ENCODE measurements around the gene TMEM39A. TPM values are rescaled to one million over a fixed set of nuclear protein-coding genes. Genes with fewer than 3 reads are reported as not detected.

The TMEM39A gene
- total RNA-seq, 1 experiment from 2014 or later = 40.2 TPM

DNA sequence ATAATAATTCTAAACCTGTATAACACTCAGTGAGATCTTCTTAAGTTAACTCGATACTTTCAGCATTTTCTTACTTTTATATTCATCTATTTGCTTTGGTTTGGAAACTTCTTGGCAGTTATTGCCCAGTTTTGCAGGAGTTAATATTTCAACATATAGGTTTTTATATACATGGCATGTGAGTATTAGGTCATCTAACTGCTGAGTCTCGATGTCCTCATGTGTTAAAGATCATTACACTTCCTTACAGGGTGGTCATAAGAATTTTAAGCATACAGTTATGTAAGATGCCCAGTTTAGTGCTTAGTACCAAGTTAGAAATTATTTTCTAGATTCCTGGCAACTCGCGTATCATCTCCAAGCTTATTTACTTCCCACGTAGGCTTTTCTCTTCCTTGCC lies 62.9 kb downstream of the TMEM39A start:
- Histone ChIP-seq H3K9me2 (ENCODE audit: insufficient read depth) (no peaks in the 10 kb centered on the region), H3K79me2 (ENCODE audit: insufficient read depth, low read length) (no peaks in the 10 kb centered on the region), H3K4me1 (ENCODE audit: control insufficient read depth in 1 of 2, insufficient read depth in 2 of 2, low read length in 2 of 2) (no peaks in the 10 kb centered on the region), H4K20me1 (ENCODE audit: insufficient read depth) (no peaks in the 10 kb centered on the region), H3K27ac (ENCODE audit: low read depth, low read length) (no peak overlapping the region), H3K36me3 (ENCODE audit: control insufficient read depth in 1 of 2, insufficient read depth in 2 of 2, low read length in 2 of 2) (no peaks in the 10 kb centered on the region), H3K9me3 (ENCODE audit: control insufficient read depth in 1 of 2, insufficient read depth in 1 of 2, low read depth in 1 of 2, low read length in 2 of 2) (no peaks in the 10 kb centered on the region), H3K4me2 (ENCODE audit: low read length) (no peak overlapping the region), H3K9ac (ENCODE audit: low read length) (no peak overlapping the region), H3K4me3 (replicated peaks in 1 of 2; ENCODE audit: low read depth in 1 of 2, low read length in 2 of 2) (no peak overlapping the region), H2AFZ (ENCODE audit: low read depth, low read length, poor library complexity, severe bottlenecking) (no peak overlapping the region), H3K27me3 (ENCODE audit: insufficient read depth, low read length) (no peaks in the 10 kb centered on the region)
- intact Hi-C loops (cut with micrococcal nuclease) = no loop called here
- ChIA-PET RAD21 (ENCODE audit: low non-redundant PET in 1 of 2, low total read pairs in 2 of 2, uncharacterized antibody in 2 of 2, unreplicated experiment in 2 of 2) (no interaction called here), CTCF (no interaction called here), POLR2A (no interaction called here)
- TF ChIP-seq ZNF274 (IDR thresholded peaks at IDR 0.05; ENCODE audit: low read depth, low read length) = no peak
- TF ChIP-seq, protein P1, sequence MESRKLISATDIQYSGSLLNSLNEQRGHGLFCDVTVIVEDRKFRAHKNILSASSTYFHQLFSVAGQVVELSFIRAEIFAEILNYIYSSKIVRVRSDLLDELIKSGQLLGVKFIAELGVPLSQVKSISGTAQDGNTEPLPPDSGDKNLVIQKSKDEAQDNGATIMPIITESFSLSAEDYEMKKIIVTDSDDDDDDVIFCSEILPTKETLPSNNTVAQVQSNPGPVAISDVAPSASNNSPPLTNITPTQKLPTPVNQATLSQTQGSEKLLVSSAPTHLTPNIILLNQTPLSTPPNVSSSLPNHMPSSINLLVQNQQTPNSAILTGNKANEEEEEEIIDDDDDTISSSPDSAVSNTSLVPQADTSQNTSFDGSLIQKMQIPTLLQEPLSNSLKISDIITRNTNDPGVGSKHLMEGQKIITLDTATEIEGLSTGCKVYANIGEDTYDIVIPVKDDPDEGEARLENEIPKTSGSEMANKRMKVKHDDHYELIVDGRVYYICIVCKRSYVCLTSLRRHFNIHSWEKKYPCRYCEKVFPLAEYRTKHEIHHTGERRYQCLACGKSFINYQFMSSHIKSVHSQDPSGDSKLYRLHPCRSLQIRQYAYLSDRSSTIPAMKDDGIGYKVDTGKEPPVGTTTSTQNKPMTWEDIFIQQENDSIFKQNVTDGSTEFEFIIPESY (IDR thresholded peaks at IDR 0.05; ENCODE audit: extremely low read depth, insufficient replicate concordance, low read length) = no peak
- TF ChIP-seq EZH2phosphoT487 (IDR thresholded peaks at IDR 0.05; ENCODE audit: borderline replicate concordance) = no peak
- no peak for TF ChIP-seq FOSL1 (IDR thresholded peaks at IDR 0.05; ENCODE audit: low read depth)
- TF ChIP-seq SRF (IDR thresholded peaks at IDR 0.05; ENCODE audit: low read depth) = no peak
- no peak for TF ChIP-seq POLR2AphosphoS5 (IDR thresholded peaks at IDR 0.05; ENCODE audit: low read depth, low read length)
- TF ChIP-seq, protein P2, sequence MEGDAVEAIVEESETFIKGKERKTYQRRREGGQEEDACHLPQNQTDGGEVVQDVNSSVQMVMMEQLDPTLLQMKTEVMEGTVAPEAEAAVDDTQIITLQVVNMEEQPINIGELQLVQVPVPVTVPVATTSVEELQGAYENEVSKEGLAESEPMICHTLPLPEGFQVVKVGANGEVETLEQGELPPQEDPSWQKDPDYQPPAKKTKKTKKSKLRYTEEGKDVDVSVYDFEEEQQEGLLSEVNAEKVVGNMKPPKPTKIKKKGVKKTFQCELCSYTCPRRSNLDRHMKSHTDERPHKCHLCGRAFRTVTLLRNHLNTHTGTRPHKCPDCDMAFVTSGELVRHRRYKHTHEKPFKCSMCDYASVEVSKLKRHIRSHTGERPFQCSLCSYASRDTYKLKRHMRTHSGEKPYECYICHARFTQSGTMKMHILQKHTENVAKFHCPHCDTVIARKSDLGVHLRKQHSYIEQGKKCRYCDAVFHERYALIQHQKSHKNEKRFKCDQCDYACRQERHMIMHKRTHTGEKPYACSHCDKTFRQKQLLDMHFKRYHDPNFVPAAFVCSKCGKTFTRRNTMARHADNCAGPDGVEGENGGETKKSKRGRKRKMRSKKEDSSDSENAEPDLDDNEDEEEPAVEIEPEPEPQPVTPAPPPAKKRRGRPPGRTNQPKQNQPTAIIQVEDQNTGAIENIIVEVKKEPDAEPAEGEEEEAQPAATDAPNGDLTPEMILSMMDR (IDR thresholded peaks at IDR 0.05 in 2 of 3, conservative IDR thresholded peaks at IDR 0.05 in 1 of 3; ENCODE audit: borderline replicate concordance in 1 of 3, insufficient read depth in 1 of 3, low read depth in 2 of 3, low read length in 2 of 3) = no peak
- TF ChIP-seq CBX3 (IDR thresholded peaks at IDR 0.05; ENCODE audit: low read depth) = no peak
- no peak for TF ChIP-seq POLR2A (IDR thresholded peaks at IDR 0.05; ENCODE audit: borderline replicate concordance, extremely low read depth, insufficient read depth, insufficient read length)
- TF ChIP-seq TCF7L2 (IDR thresholded peaks at IDR 0.05; ENCODE audit: borderline replicate concordance, extremely low read depth, insufficient read depth, insufficient read length) = no peak
- no peak for TF ChIP-seq JUND (IDR thresholded peaks at IDR 0.05)
- TF ChIP-seq, protein P3, sequence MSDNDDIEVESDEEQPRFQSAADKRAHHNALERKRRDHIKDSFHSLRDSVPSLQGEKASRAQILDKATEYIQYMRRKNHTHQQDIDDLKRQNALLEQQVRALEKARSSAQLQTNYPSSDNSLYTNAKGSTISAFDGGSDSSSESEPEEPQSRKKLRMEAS (IDR thresholded peaks at IDR 0.05) = no peak
- no peak for TF ChIP-seq SP1 (IDR thresholded peaks at IDR 0.05; ENCODE audit: low read depth)
- no peak for TF ChIP-seq SIN3A (IDR thresholded peaks at IDR 0.05; ENCODE audit: low read depth)
- TF ChIP-seq, protein P4, sequence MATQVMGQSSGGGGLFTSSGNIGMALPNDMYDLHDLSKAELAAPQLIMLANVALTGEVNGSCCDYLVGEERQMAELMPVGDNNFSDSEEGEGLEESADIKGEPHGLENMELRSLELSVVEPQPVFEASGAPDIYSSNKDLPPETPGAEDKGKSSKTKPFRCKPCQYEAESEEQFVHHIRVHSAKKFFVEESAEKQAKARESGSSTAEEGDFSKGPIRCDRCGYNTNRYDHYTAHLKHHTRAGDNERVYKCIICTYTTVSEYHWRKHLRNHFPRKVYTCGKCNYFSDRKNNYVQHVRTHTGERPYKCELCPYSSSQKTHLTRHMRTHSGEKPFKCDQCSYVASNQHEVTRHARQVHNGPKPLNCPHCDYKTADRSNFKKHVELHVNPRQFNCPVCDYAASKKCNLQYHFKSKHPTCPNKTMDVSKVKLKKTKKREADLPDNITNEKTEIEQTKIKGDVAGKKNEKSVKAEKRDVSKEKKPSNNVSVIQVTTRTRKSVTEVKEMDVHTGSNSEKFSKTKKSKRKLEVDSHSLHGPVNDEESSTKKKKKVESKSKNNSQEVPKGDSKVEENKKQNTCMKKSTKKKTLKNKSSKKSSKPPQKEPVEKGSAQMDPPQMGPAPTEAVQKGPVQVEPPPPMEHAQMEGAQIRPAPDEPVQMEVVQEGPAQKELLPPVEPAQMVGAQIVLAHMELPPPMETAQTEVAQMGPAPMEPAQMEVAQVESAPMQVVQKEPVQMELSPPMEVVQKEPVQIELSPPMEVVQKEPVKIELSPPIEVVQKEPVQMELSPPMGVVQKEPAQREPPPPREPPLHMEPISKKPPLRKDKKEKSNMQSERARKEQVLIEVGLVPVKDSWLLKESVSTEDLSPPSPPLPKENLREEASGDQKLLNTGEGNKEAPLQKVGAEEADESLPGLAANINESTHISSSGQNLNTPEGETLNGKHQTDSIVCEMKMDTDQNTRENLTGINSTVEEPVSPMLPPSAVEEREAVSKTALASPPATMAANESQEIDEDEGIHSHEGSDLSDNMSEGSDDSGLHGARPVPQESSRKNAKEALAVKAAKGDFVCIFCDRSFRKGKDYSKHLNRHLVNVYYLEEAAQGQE (IDR thresholded peaks at IDR 0.05; ENCODE audit: low read depth) = no peak
- ATAC-seq = no peak
- BruUV-seq (replicated peaks) = no TSS peak
- DNase-seq (ENCODE audit: low read depth, low spot score) = no peak
